ENCODE results near the gene EMILIN3. TPM values are rescaled to one million over a fixed set of nuclear protein-coding genes. Genes with fewer than 3 reads are reported as not detected.

The EMILIN3 gene
- total RNA-seq, 1 experiment from 2014 or later = 5.9 TPM

- H3K56ac ChIP-seq (ENCODE audit: insufficient read length, low read depth, low read length) = no peak overlapping the region
- WGBS (ENCODE audit: extremely low coverage, insufficient read length, low lambda C conversion rate) = no CpG with 5 or more reads among the region's 5 CpGs
- H2BK20ac ChIP-seq (ENCODE audit: low read depth, low read length, poor library complexity, severe bottlenecking) = no peak overlapping the region
- no peaks in the 10 kb centered on the region for H3K79me2 ChIP-seq (ENCODE audit: insufficient read depth, low read length)
- DNase-seq = no peak
- no peak overlapping the region for H3T11ph ChIP-seq (ENCODE audit: low read length)
- H3K4me1 ChIP-seq (ENCODE audit: insufficient read depth, low read length) = no peaks in the 10 kb centered on the region
- no peak overlapping the region for H2AFZ ChIP-seq (ENCODE audit: low read length)
- H2BK5ac ChIP-seq (ENCODE audit: insufficient read length, low read length) = no peak overlapping the region
- Mint-ChIP-seq H3K27me3 (ENCODE audit: low read depth) (no peaks in the 10 kb centered on the region), H3K4me1 (no peaks in the 10 kb centered on the region), H3K4me3 (no peak overlapping the region), H3K9me3 (no peaks in the 10 kb centered on the region), H3K36me3 (ENCODE audit: insufficient read depth in 1 of 3, low read depth in 3 of 3) (peaks cover 35 to 90% (median 89%) of the 10 kb centered on the region in 3 experiments), H3K27ac (no peak overlapping the region; a peak in 1 of 7 replicates)
- H3K27ac ChIP-seq (ENCODE audit: insufficient read length, low read depth, low read length) = no peak overlapping the region
- no peak overlapping the region for H2BK15ac ChIP-seq (ENCODE audit: low read depth, low read length)
- no peak overlapping the region for H2BK120ac ChIP-seq (ENCODE audit: low read depth, low read length, poor library complexity, severe bottlenecking)
- H3K23ac ChIP-seq (ENCODE audit: insufficient read length, low read depth, low read length) = no peak overlapping the region
- H3K4ac ChIP-seq (ENCODE audit: low read depth, low read length) = no peak overlapping the region
- no peak overlapping the region for H4K8ac ChIP-seq (replicated peaks; ENCODE audit: insufficient read length, low read depth, low read length)
- H4K91ac ChIP-seq (ENCODE audit: insufficient read length, low read depth, low read length) = no peak overlapping the region
- no peak overlapping the region for H3K18ac ChIP-seq (ENCODE audit: insufficient read length, low read depth, low read length)
- no peak overlapping the region for H3K9ac ChIP-seq (ENCODE audit: extremely low read depth, insufficient read length, low read length)
- no peak overlapping the region for H4K5ac ChIP-seq (ENCODE audit: insufficient read length, low read depth, low read length)
- H3K23me2 ChIP-seq (ENCODE audit: insufficient read length, low read depth, low read length, poor library complexity, severe bottlenecking) = no peaks in the 10 kb centered on the region
- TF ChIP-seq CTCF (conservative IDR thresholded peaks at IDR 0.05) = no peak
- no peaks in the 10 kb centered on the region for H3K79me1 ChIP-seq (ENCODE audit: insufficient read depth, low read depth, low read length, poor library complexity, severe bottlenecking)
- H2AK5ac ChIP-seq (ENCODE audit: insufficient read length, low read length) = no peak overlapping the region
- H3K27me3 ChIP-seq (ENCODE audit: insufficient read depth, low read length) = no peaks in the 10 kb centered on the region
- no peak overlapping the region for H2BK12ac ChIP-seq (ENCODE audit: insufficient read length, low read depth, low read length)
- H3K9me3 ChIP-seq (ENCODE audit: control insufficient read depth, low read depth, low read length) = no peaks in the 10 kb centered on the region
- H3K14ac ChIP-seq (ENCODE audit: insufficient read depth, low read length) = no peak overlapping the region
- H3K4me2 ChIP-seq (ENCODE audit: insufficient read depth, insufficient read length, low read length) = no peak overlapping the region
- no peaks in the 10 kb centered on the region for H4K20me1 ChIP-seq (ENCODE audit: control insufficient read depth, insufficient read depth, insufficient read length)
These were observed 46.6 kb upstream of the EMILIN3 start for GRCh38 chr20:41413169-41413568.
